ENCODE measurements around the gene CCDC33. TPM values are rescaled to one million over a fixed set of nuclear protein-coding genes. Genes with fewer than 3 reads are reported as not detected.

CCDC33 gene
- total and polyA plus RNA-seq, 2 donors (not counting 3 experiments of a cell fraction or from before 2014, with no cell fraction given) = not detected

- DNase-seq (ENCODE audit: low read depth, low spot score) = peak; percentile 46
- Histone ChIP-seq H3K9me1 (replicated peaks; ENCODE audit: control insufficient read depth, extremely low read depth, insufficient read depth, low read length) (no peaks in the 10 kb centered on the region), H3K27me3 (ENCODE audit: control insufficient read depth in 2 of 2, insufficient read depth in 2 of 2, low read length in 2 of 2) (peaks cover 0 to 2% of the 10 kb centered on the region in 2 experiments), H3K9me3 (replicated peaks; ENCODE audit: control insufficient read depth, insufficient read depth, low read length) (no peaks in the 10 kb centered on the region), H3K9ac (replicated peaks; ENCODE audit: extremely low read depth, insufficient read depth, low read length) (no peak overlapping the region), H2AFZ (ENCODE audit: low read depth, low read length) (no peak overlapping the region), H3K79me2 (ENCODE audit: control insufficient read depth, insufficient read depth, low read length) (no peaks in the 10 kb centered on the region), H3K4me2 (ENCODE audit: insufficient read depth, low read length) (no peak overlapping the region), H3K4me3 (replicated peaks in 1 of 3; ENCODE audit: insufficient read depth in 1 of 3, low read depth in 1 of 3, low read length in 3 of 3) (no peak overlapping the region), H4K20me1 (replicated peaks; ENCODE audit: control insufficient read depth, extremely low read depth, insufficient read depth, low read length) (no peaks in the 10 kb centered on the region), H3K36me3 (ENCODE audit: control insufficient read depth in 2 of 2, extremely low read depth in 1 of 2, insufficient read depth in 2 of 2, low read length in 2 of 2) (no peaks in the 10 kb centered on the region), H3K4me1 (ENCODE audit: control insufficient read depth, extremely low read depth, insufficient read depth, low read length) (no peaks in the 10 kb centered on the region), H3K27ac (ENCODE audit: insufficient read depth, low read depth, low read length) (no peak overlapping the region)
- no peak for TF ChIP-seq FOS (IDR thresholded peaks at IDR 0.05; ENCODE audit: borderline replicate concordance, insufficient read depth, low read length)
- no peak for TF ChIP-seq POLR2A (IDR thresholded peaks at IDR 0.05; ENCODE audit: low read depth, low read length)
- TF ChIP-seq GATA2 (IDR thresholded peaks at IDR 0.05; ENCODE audit: insufficient read depth, insufficient read length, low read depth, low read length) = no peak
- TF ChIP-seq, protein P1, sequence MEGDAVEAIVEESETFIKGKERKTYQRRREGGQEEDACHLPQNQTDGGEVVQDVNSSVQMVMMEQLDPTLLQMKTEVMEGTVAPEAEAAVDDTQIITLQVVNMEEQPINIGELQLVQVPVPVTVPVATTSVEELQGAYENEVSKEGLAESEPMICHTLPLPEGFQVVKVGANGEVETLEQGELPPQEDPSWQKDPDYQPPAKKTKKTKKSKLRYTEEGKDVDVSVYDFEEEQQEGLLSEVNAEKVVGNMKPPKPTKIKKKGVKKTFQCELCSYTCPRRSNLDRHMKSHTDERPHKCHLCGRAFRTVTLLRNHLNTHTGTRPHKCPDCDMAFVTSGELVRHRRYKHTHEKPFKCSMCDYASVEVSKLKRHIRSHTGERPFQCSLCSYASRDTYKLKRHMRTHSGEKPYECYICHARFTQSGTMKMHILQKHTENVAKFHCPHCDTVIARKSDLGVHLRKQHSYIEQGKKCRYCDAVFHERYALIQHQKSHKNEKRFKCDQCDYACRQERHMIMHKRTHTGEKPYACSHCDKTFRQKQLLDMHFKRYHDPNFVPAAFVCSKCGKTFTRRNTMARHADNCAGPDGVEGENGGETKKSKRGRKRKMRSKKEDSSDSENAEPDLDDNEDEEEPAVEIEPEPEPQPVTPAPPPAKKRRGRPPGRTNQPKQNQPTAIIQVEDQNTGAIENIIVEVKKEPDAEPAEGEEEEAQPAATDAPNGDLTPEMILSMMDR (IDR thresholded peaks at IDR 0.05; ENCODE audit: extremely low read depth in 1 of 2, insufficient read depth in 1 of 2, low read depth in 1 of 2, low read length in 2 of 2) = no peak
- TF ChIP-seq, protein P2, sequence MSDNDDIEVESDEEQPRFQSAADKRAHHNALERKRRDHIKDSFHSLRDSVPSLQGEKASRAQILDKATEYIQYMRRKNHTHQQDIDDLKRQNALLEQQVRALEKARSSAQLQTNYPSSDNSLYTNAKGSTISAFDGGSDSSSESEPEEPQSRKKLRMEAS (IDR thresholded peaks at IDR 0.05; ENCODE audit: insufficient read depth, insufficient read length) = no peak
- TF ChIP-seq MYC (IDR thresholded peaks at IDR 0.05; ENCODE audit: low read depth, low read length) = no peak
- no peak for TF ChIP-seq POLR2AphosphoS5 (IDR thresholded peaks at IDR 0.05; ENCODE audit: insufficient read depth, low read depth, low read length)
- no peak for TF ChIP-seq EZH2 (IDR thresholded peaks at IDR 0.05; ENCODE audit: borderline replicate concordance, low read depth, low read length, severe bottlenecking)
- no peak for TF ChIP-seq JUN (IDR thresholded peaks at IDR 0.05; ENCODE audit: borderline replicate concordance, insufficient read depth, insufficient read length, low read depth)
- FAIRE-seq = no peak
- CTCF ChIA-PET = no interaction called here
- POLR2A ChIA-PET = no interaction called here
- dilution Hi-C loops (cut with MboI; ENCODE audit: extremely low pct_ligation_motif_present, low sequenced_read_pairs) (no loop called here), intact Hi-C loops (cut with micrococcal nuclease) (no loop called here)
- BruUV-seq (replicated peaks) = no TSS peak
Observed at GRCh38 chr15:74209997-74210671, 26.0 kb upstream of the CCDC33 start.

Data from endothelial cell of umbilical vein (primary cell).